Stimulated activated CD4-positive, alpha-beta T cell treated with anti-CD3 and anti-CD28 coated beads, Interleukin-12 subunit alpha, Interleukin-12 subunit beta, amount 100 ng/mL, for 4 hours (primary cell): ENCODE measurements around the gene ZBTB43.

Source experiments
- DNase-seq: peaks from one replicate; pipeline ENCODE4 v3.0.0-alpha.2; 2020

The ZBTB43 gene

DNA sequence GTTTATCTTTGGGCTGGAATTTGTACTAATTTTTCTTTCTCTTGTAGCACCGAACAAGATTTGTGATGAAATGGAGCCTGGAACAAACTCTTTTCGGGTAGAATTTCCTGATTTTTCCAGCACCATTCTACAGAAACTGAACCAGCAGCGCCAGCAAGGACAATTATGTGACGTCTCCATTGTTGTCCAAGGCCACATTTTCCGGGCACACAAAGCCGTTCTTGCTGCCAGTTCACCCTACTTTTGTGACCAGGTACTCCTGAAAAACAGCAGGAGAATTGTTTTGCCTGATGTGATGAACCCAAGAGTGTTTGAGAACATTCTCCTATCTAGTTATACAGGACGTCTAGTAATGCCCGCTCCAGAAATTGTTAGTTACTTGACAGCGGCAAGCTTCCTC lies 27.6 kb downstream of the ZBTB43 start:
- DNase-seq = no peak

- DNase-seq = no peak
Measured at GRCh38 chr9:126833020-126833419, 28.2 kb downstream of the ZBTB43 start.

- DNase-seq = no peak
Measured at GRCh38 chr9:126833710-126834345, 29.0 kb downstream of the ZBTB43 start.

- DNase-seq = no peak
Measured at GRCh38 chr9:126834672-126835071, 29.8 kb downstream of the ZBTB43 start.

- no peak for DNase-seq
Measured at GRCh38 chr9:126836216-126836615, 31.4 kb downstream of the ZBTB43 start.

- no peak for DNase-seq
Measured at GRCh38 chr9:126838055-126838811, 33.4 kb downstream of the ZBTB43 start.

- no peak for DNase-seq
Measured at GRCh38 chr9:126838895-126839294, 34.1 kb downstream of the ZBTB43 start.

DNA sequence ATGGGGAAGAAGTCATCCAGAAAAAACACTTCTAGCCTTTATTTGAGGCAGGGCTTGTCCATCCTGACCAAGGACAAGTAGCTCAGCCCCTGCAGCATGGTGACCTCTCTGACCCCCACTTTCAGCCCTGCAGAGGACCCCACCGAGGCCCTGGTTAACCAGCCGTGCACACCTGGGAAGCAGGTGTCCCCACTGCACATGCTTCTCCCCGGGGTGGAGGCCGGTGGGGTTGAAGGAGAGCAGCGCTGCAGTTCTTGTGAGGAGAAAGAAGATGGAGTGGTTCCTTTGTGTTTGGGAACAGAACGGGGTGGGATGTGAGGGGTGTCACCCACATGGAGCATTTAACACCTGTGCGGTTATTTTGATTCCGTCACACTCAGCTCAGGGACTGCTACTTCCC lies 34.5 kb downstream of the ZBTB43 start:
- DNase-seq = no peak

DNA sequence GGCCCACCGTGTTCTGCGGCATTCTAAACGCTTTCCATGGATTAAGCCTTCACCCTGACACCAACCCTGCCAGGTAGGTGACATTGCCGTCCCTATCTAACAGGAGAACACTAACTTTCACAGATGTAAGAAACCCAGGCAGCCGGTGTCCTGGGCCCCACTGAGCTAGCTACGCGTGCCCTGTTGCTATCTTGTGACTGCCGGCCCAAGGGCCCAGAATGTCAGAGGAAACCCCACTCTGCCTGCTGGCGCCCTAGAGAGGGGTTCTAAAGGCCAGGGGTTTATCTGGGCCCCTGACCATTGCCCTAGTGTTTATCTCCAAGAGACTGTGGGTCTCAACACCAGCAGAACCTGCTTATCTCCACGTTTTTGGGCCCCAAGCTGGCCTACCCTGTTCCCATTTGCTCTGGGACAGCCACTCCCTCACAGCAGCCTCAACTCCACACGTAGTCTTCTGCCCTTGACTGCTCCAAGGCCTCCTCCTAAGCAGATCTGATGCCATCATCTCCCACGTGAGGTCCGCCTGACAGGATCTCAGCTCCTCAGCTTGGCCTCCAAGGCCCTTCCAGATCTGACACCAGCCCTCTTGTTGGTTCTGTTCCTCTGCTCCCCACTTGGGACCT lies 37.5 kb downstream of the ZBTB43 start:
- DNase-seq = no peak

DNA sequence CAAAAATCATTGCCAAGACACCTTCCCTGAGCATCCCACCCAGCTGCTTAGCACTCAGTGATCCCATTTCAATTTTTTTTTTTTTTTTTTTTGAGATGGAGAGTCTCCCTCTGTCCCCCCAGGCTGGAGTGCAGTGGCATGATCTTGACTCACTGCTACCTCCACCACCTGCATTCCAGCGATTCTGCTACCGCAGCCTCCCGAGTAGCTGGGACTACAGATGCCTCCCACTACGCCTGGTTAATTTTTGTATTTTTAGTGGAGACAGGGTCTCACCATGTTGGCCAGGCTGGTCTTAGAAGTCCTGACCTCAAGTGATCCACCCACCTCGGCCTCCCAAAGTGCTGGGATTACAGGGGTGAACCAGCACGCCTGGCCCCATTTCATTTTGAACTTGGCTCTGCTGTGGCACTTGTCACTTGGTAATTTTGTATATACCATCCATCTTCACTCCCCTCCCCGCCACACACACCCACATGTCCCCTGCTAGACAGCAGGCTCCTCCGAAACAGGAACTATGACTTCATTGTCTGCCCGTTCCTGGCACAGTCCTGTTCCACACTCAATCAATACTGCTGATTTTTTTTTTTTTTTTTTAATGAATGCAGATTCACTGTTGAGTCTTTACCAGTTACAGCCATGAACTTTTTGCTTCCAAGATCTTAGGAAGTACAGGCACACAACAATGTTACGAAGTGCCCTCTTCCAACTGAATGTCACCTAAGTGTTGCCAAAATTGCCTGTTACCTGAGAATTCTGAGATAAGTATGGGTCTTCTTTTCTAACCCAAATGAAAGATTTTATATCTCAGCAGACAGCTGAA lies 38.3 kb downstream of the ZBTB43 start:
- no peak for DNase-seq

- no peak for DNase-seq
Measured at GRCh38 chr9:126844085-126844484, 39.2 kb downstream of the ZBTB43 start.

- DNase-seq = no peak
Measured at GRCh38 chr9:126847051-126847450, 42.2 kb downstream of the ZBTB43 start.

DNA sequence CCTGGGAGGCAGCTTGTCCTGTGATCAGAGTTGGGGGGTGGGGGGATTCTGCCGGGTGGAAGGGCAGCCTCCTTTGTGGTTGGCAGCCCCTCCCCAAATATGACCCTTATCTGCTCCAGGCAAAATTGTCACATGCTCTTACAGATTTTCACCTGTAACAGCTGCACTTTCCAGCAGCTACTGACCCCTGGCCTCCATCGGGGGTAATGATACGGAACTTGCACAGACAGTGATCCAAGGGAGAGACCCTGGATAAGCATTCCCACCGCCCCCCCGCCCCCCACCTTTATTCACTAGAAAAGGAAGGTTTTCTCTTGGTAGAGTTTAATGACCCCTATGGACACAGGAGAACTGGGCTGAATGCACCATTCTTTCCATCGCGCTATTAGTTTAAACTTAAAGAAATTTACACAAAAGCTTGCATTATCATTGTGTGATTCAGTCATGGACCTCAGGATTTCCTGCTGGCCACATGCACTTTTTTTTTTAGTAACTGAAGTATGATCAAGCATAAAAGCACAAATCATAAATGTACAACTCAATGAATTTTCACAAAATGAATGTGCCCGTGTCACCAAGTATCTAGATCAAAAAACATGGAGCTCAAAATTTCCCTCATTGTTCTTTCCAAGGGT lies 44.9 kb downstream of the ZBTB43 start:
- DNase-seq = no peak

DNA sequence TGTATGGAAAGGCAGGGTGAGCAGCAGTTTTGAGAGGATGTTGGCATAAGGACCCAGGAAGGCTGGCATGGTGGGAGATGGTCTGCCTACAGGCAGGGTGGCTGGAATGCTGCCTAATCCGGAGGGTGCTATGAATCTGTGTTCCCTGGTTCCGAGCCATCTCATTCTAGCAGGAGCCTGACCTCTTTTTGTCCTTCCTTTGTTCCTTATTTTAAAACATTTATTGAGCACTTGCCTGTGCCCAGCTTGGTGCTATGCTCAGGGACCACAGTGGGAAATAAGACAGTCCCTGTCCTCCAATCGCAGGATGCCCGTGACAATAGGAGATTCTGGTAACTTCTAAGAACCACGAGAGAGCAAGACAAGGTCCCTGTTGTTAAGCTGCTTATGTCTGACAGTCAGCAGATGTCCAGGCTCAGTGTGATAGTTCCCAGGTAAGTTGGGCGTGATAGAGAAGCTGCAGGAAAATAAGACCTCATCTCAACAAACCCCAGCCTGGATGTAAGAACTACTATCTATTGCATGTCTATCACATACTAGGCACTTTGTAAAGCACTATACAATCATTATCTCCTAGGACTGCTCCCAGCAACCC lies 46.5 kb downstream of the ZBTB43 start:
- DNase-seq = no peak

- DNase-seq = no peak
Measured at GRCh38 chr9:126852086-126852688, 47.3 kb downstream of the ZBTB43 start.

GRCh38 chr9:126853667-126854066 lies 48.8 kb downstream of the ZBTB43 start:
- no peak for DNase-seq

DNA sequence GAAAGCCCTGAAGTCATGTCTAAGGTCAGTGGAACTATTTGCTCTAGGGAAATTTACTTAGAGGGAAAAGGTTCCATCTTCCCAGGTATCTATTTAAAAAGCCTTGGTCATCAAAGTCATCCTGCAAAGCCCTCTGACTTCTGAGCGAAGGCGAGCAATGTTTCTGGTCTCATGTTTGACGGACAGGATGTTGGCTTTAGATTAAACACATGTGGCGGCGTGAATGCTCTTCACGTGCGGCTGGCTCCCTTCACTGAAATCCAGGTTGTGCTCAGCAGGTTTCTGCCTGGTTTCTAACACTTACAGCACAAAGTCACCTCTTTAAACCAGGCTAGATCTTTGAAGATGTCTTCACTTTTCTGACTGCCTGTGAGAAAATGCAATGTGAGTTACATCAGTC lies 49.9 kb downstream of the ZBTB43 start:
- no peak for DNase-seq

- no peak for DNase-seq
Measured at GRCh38 chr9:126856326-126856877, 51.6 kb downstream of the ZBTB43 start.

- DNase-seq = no peak
Measured at GRCh38 chr9:126857261-126857960, 52.6 kb downstream of the ZBTB43 start.

- no peak for DNase-seq
Measured at GRCh38 chr9:126859111-126859510, 54.3 kb downstream of the ZBTB43 start.
